Amniotic stem cell (primary cell): ENCODE results near the gene HOXA9.

Experiments used
- DNase-seq: peaks from one replicate; lab custom pipeline; 2025; lab: John Stamatoyannopoulos, UW

HOXA9 gene

DNA sequence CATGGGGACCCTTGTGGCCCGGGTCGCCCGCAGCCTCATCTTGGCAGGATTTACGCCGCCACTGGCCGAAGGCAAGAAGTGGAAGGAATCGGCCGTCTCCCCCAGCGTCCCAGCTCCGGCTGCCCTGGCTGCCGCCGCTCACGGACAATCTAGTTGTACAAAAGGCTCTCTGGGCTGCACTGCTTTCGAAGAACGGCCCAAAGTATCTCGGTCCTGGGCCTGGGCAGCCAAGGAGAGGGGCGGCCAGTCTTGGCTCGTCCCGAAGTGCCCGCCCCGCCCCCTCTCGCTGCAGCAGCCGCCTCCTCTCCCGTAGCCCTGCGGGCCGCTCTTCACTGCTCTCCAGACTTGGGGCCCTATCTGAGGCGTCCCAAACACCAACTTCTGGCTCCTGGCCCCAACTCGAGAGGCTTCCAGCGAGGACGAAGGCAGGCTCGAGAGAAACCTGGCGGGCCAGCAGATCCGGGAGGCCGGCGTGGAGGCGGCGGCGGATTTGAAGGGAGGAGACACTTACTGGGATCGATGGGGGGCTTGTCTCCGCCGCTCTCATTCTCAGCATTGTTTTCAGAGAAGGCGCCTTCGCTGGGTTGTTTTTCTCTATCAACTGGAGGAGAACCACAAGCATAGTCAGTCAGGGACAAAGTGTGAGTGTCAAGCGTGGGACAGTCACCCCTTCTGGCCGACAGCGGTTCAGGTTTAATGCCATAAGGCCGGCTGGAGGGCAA is 809 bp downstream of the HOXA9 start:
- no peak for DNase-seq

DNA sequence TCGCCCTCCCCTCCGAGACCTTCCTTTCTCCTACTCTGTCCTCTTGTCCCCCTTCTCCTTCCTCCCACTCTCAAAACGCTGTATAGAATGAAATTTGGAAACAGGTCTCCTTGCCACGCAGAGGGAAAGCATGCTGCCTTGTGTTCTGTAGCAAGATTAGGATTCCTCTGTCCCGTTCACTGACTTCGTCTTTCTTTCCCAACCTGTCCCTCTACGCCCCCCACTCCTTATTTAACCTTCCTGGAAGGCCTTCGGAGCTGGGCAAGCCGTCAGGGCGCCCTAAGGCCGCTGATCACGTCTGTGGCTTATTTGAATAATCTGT is 1.3 kb downstream of the HOXA9 start:
- no peak for DNase-seq

DNA sequence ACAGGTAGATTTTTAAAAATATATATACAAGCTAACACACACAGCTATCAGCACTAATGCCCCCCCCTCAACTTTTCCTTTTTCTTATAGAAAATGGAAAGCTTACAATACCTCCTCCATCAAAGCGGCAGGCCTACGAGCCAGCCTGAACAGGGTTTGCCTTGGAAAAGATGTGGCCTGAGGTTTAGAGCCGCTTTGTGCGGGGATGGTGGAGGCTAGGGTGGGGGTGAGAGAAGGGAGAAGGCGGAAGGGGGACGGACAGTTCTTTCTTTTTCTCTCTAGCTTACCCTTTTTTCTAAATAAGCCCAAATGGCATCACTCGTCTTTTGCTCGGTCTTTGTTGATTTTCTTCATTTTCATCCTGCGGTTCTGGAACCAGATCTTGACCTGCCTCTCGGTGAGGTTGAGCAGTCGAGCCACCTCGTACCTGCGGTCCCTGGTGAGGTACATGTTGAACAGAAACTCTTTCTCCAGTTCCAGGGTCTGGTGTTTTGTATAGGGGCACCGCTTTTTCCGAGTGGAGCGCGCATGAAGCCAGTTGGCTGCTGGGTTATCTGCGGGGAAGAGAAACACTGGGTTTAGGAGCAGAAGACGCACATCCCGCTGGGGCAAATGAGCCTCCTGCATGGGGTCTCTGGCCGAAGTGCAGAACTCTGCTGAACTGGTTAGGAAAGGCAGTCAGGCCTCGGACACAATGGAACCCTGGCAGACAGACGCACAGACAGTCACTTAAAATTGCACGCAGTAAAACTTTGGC is 1.9 kb downstream of the HOXA9 start:
- no peak for DNase-seq

DNA sequence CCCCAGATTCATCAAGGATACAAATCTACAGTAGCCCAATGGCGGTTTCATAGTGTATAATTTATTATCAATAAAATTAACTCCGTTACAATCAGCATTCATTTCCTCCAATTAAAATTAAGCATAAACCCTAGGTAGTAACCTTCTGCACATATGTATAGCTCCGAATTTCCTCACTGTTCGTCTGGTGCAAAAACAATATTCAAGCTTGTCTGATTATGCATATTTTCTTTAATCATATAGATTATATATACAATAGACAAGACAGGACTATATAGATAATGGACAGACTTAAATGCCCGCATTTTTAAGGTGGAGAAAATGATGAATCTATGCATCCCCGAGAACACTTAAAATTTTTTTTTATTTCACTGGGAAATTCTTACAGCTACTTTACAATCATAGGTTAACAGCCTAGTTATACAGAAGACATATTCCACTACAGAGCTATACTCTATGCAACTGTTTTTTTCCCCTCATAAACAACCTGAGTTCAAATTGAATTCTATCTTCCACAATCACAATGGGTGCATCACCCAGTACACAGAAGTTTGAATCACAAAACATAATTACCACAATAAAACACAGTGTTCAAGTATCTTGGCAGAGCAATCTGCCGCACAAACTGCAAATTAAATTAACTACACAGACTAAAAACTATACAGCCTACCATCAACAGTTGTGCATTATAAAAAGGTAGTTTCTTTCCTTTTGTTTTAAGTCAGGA is 2.6 kb downstream of the HOXA9 start:
- DNase-seq, result no peak

DNA sequence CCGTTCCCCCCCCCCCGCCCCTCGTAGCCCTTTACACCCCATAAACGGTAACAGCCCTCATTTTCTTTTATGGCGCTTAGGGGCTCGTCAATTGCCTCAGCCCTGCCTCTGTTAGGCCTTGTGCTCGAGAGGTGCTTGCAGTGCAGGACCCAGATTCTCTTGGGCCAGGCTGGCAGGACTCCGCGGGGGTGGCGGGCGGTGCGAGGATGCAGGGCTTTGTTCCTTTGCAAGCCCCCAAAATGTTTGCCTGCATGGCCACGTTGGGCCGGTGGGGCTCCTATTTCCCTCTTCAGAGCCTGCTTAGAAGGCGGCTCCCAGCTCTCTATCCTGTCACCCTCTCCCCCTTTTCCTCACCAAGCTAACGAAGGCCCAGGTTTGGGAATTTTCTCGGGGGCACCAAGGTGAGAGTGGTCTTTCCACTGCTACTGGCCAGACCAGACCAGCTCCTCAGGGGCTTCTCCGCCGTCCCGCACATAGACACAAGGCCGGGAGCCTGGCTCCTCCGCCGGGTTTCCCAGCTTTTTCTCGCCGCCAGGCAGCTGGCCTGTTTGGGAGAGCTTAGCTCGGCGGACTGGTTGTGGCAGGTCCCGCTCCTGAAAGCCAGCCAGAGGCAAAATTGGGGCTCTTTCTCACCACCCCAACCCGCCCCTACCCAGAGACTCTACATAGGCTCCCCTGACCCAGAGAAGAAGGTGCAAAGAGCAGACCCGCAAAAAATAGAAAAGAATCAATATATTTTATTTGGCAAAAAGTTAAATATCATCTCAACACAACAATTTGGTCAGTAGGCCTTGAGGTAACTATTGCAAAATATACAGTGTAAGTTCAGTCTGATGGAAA is 3.4 kb downstream of the HOXA9 start:
- DNase-seq, result no peak

DNA sequence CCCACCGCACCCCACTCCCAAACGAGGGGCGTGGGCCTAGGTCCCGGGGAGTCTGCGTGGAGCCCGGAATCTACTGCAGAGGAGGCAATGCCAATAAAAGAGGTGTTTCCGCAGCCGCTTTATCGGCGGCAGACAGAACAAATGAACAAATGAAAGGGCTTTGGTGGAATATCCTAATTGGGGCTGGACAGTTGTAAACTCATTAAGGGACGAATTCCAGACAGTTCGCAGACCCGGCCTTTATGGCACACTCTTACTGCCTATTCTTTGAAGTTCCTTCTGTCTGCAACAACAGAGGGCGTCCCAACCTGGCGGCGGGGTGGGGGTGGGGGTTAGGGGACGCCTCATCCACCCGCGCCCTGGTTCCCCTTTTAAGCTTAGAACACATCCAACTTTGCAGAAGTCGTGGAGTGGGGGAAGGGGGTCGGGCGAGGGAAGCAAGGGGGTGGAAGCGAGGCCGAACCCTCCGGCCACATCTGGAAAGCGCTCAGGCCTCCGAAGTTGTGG is 4.1 kb downstream of the HOXA9 start:
- DNase-seq, result no peak

- DNase-seq, result peak; percentile 48
Observed at GRCh38 chr7:27160546-27161213, 4.7 kb downstream of the HOXA9 start.

- DNase-seq, result no peak
Observed at GRCh38 chr7:27160145-27160545, 5.2 kb downstream of the HOXA9 start.

- no peak for DNase-seq
Observed at GRCh38 chr7:27159266-27160144, 5.8 kb downstream of the HOXA9 start.

DNA sequence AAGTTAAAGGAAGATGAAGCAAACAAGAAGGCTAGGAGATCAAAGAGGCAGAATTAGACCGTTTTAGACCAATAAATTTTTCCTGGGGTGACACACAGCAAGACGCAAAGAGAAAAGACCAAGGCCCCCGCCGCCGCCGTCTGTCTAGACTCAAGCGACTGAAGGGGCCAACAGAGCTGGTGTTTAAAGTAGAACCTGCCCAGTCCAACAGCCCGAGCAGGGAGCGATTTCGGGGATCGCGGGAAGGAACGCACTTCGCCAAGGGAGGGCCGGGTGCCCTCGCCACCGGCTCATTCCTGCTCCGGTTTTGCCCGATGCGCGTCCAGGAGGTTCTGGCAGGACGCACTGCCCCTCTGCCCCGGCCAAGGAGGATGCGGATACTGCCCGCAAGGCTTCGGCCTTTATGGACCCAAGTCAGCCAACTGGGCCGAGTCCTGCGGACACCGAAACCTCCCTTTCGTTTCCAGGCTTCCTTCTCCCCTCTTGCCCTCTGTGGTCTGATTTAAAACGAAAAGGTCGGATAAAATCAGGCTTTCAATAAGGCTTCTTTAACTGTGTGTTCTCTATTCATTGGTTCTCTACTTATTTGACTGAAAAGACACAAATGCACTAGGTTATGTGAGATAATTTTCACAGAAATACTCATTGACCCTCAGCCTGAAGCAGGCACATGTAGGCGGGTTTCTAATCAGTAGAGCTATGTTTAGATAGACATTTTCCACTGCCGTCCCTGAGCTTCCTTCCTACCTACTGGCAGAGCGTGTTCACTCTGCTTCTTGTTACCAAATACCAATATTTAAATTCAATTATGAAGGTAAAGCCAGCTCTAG is 6.7 kb downstream of the HOXA9 start:
- no peak for DNase-seq

GRCh38 chr7:27157702-27158431 is 7.5 kb downstream of the HOXA9 start:
- no peak for DNase-seq

DNA sequence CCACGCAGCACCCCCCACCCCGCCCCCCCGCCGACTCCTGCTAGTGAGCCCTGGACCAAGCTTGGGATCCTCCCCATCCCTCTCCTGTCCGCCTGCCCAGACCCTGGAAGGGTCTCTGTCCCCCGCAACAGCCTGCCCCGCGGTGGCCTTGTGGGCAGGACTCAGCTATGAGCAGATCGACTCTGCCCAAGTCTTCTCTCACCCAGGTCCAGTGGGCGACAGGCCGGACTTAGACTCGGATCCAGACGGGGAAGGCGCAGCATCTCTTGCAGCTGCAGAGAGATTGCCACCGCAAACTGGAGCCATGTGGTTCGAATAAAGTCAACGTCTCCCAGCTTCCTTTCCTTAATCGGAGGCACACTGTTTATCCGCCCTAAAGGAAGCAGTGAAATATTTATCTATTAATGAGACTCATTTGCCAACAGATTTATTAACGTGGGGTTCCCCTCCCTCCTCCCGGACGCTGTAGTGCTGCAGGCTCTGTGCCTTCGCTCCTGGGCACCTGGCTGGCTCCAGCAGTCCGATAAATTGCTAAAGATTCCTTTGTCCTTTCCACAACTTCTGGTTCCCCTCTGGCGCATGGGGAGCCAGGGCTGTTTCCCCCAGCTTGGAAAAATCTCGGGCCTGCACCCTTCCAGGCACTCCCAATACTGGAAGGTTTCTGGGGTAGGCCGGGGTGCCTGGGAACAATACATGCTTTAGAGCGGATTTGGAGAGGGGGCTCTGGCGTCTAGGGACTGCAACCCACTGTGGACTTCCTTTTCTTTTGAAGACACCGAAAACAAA is 8.2 kb downstream of the HOXA9 start:
- no peak for DNase-seq

- no peak for DNase-seq
Observed at GRCh38 chr7:27156508-27156898, 8.8 kb downstream of the HOXA9 start, which contains the start of gene HOXA7. TSS of gene HOXA7 (minus strand) at chr7:27156675. CDS start at chr7:27156545, 130 bp downstream.

- no peak for DNase-seq
Observed at GRCh38 chr7:27155816-27156507, 9.4 kb downstream of the HOXA9 start.

DNA sequence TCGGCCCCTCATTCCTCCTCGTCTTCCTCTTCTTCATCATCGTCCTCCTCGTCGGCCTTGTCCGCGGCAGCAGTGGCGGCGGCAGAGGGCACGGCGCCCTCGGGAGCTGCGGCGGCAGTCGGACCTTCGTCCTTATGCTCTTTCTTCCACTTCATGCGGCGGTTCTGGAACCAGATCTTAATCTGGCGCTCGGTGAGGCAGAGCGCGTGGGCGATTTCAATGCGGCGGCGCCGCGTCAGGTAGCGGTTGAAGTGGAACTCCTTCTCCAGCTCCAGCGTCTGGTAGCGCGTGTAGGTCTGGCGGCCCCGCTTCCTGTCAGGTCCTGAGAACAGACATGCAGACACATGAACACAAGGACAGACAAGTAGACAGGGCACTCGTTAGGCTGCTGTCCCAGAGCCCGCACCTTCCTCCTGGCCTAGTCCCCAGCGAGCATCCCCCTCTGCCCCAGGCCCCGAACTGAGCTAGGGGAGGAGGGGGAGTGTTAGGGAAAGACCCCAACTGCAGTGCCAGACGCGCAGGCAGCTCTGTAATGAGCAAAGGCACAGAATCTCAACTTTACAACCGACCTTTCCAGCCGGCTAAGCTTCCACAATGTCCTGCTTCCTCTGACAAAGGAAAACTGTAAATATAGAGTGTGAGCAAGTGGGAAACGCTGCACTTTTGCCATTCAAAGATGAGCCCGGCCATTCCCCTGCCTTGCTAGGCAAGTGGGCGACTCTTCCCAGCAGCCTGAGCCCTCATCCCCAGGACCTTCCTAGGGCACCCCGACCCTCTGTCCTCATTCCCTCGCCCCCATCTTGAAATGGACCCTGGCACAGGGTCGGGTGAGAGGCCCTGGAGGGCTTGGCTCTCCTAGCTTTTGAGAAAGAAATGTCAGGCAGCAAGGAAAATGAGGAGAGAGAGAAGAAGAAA is 10.2 kb downstream of the HOXA9 start:
- no peak for DNase-seq

DNA sequence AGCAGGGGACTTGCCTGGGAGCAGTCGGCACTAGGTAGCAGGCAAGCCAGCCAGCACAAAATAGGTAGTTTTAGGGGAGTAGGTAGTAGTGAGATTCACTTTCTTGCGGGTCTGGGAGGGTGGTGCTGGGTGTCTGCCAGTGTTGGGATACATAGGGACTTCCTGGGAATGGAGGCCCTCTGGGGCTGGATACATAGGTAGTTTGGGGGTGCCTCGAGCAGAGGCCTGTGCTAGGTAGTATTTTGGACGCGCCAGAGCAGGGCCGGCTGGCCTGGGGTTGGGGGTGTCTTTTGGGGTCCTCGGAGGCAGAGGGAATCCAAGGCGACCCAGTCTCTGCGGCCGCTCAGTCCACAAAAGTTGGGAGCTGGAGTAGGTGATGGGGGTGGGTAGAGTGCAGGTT is 11.0 kb downstream of the HOXA9 start:
- DNase-seq, result no peak
